Testis (tissue), 3 donors: ENCODE measurements around the gene SCIN. TPM values are rescaled to one million over a fixed set of nuclear protein-coding genes. Genes with fewer than 3 reads are reported as not detected.

Source experiments
- DNase-seq: peaks from one replicate; pipeline ENCODE4 v3.0.0-alpha.2; 2019
- H3K27ac ChIP-seq, 2 donors: fragments of 200-600 bp; sonication (generic); one replicate each; pipeline ENCODE4 v1.5.1; 2019
- H3K27me3 ChIP-seq: fragments of 200-600 bp; sonication (generic); one replicate; pipeline ENCODE4 v1.5.1; 2019
- H3K36me3 ChIP-seq: fragments of 200-600 bp; sonication (generic); one replicate; pipeline ENCODE4 v1.5.1; 2017; ENCODE audit warnings: low read depth; ENCODE audit errors: missing control alignments
- H3K4me1 ChIP-seq: fragments of 200-600 bp; sonication (generic); one replicate; pipeline ENCODE4 v1.5.1; 2019
- H3K4me3 ChIP-seq, 2 donors: fragments of 200-600 bp; sonication (generic); one replicate each; pipeline ENCODE4 v1.5.1; 2017 to 2019
- H3K9me3 ChIP-seq: fragments of 200-600 bp; sonication (generic); one replicate; pipeline ENCODE4 v1.5.1; 2017
- CTCF ChIP-seq, 3 experiments: fragments of 450-650 bp in 2 of 3; fragments of 200-600 bp in 1 of 3; sonication (generic) in 1 of 3; IDR thresholded peaks; one replicate each; pipeline ENCODE4 v1.5.1; 2016 to 2019; ENCODE audit warnings: antibody characterized with exemption in 3 of 3, mild to moderate bottlenecking in 2 of 3, moderate library complexity in 1 of 3
- POLR2A ChIP-seq: fragments of 450-650 bp; IDR thresholded peaks from one replicate; pipeline ENCODE4 v1.6.1; 2017; ENCODE audit warnings: antibody characterized with exemption, mild to moderate bottlenecking, moderate library complexity
- WGBS, 2 donors: methylation state at CpG; one replicate each; pipeline ENCODE4 v1.1.5; 2018; 5-methylcytosine and 5-hydroxymethylcytosine counted together
- intact Hi-C: fragments of 100-400 bp; cut with DNase I; formaldehyde crosslinking; loops from one replicate; pipeline ENCODE4 v1.15.1; 2023; ENCODE audit warnings: low total_unique reads
- polyA plus RNA-seq: library from polyadenylated mRNA; stranded (reverse); fragments of 350-450 nt; fragmentation: Illumina TruSeq; extraction: RNeasy Lipid Tissue Mini Kit (QIAGEN cat#74804); gene quantifications from one replicate; pipeline ENCODE4 v1.2.3, GENCODE V29; 2014; ENCODE audit warnings: low read depth, low replicate concordance; ENCODE audit not compliant: insufficient read depth
- total RNA-seq, 2 donors: library from RNA; depleted of rRNA; stranded (reverse); fragments of >200 nt; gene quantifications; one replicate each; pipeline ENCODE4 v1.2.3, GENCODE V29; 2016

Gene SCIN
- total and polyA plus RNA-seq, 3 donors from 2014 or later, result 4.7 to 21.9 (median 11.4) TPM

DNA sequence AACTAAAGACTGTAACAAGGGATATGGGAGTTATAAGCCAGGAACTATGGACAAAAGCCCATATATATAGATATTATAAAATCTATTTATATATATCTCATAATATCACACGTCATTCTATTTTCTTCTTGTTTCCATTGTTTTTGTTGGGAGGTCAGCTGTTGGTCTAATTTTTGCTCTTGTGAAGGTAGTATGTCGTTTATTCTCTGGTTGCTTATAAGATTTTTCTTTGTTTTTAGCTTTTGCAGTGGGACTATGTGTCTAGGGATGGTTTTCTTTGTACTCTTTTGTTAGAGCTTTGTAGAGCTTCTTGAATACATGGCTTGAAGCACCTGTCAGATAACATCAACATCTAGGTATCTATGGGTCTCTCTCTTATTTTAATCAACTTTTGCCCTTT, 130.9 kb downstream of the SCIN start:
- Histone ChIP-seq H3K27me3 (no peaks in the 10 kb centered on the region), H3K9me3 (no peaks in the 10 kb centered on the region), H3K36me3 (no peaks in the 10 kb centered on the region), H3K4me3 (no peak overlapping the region), H3K4me1 (no peaks in the 10 kb centered on the region), H3K27ac (no peak overlapping the region)
- 72 to 86% methylated on average over 2 of the region's 2 CpGs for WGBS, 2 donors
- DNase-seq, result no peak
- intact Hi-C loops, result no loop called here
- no peak for TF ChIP-seq POLR2A
- no peak for TF ChIP-seq CTCF (IDR thresholded peaks at IDR 0.05)

GRCh38 chr7:12703881-12704280, 133.4 kb downstream of the SCIN start:
- Histone ChIP-seq H3K27me3 (no peaks in the 10 kb centered on the region), H3K27ac (no peak overlapping the region), H3K36me3 (no peaks in the 10 kb centered on the region), H3K4me1 (no peaks in the 10 kb centered on the region), H3K4me3 (no peak overlapping the region), H3K9me3 (no peaks in the 10 kb centered on the region)
- no peak for TF ChIP-seq POLR2A
- no peak for TF ChIP-seq CTCF (IDR thresholded peaks at IDR 0.05)
- intact Hi-C loops, result no loop called here
- no peak for DNase-seq
- WGBS, 2 donors, result 46 to 66% methylated on average over 2 of the region's 2 CpGs

DNA sequence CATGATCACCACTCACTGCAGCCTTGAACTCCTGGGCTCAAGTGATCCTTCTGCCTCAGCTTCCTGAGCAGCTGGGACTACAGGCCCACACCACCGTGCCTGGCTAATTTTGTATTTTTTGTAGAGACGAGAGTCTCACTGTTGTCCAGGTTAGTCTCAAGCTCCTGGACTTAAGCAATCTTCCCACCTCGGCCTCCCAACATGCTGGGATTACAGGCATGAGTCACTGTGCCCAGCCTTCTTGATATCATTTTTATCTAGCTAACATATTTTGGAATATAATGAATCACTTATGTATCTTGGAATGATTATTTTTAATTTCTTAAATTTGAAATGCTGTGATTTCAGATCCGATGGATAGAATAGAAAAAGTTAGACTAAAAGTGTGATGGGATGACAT, 135.4 kb downstream of the SCIN start:
- intact Hi-C loops, result no loop called here

GRCh38 chr7:12706900-12707536, 136.5 kb downstream of the SCIN start:
- H3K4me3 ChIP-seq, result no peak overlapping the region
- no peaks in the 10 kb centered on the region for H3K4me1 ChIP-seq
- H3K27ac ChIP-seq, result no peak overlapping the region
- intact Hi-C loops, result no loop called here
- H3K27me3 ChIP-seq, result no peaks in the 10 kb centered on the region
- TF ChIP-seq POLR2A, result no peak
- no peak for TF ChIP-seq CTCF (IDR thresholded peaks at IDR 0.05)
- no peaks in the 10 kb centered on the region for H3K36me3 ChIP-seq
- H3K9me3 ChIP-seq, result no peaks in the 10 kb centered on the region
- no peak for DNase-seq

More for the DNA sequence above, 135.4 kb downstream of the SCIN start:
- 78 to 87% methylated on average over 4 of the region's 4 CpGs for WGBS, 2 donors
- no peaks in the 10 kb centered on the region for H3K36me3 ChIP-seq
- DNase-seq, result no peak
- H3K9me3 ChIP-seq, result no peaks in the 10 kb centered on the region
- no peak for TF ChIP-seq CTCF (IDR thresholded peaks at IDR 0.05)
- TF ChIP-seq POLR2A, result no peak
- H3K27ac ChIP-seq, result no peak overlapping the region
- no peaks in the 10 kb centered on the region for H3K4me1 ChIP-seq
- H3K4me3 ChIP-seq, result no peak overlapping the region
- H3K27me3 ChIP-seq, result no peaks in the 10 kb centered on the region

GRCh38 chr7:12708314-12708713, 137.8 kb downstream of the SCIN start:
- Histone ChIP-seq H3K9me3 (no peaks in the 10 kb centered on the region), H3K27me3 (no peaks in the 10 kb centered on the region), H3K4me1 (no peaks in the 10 kb centered on the region), H3K36me3 (no peaks in the 10 kb centered on the region), H3K27ac (no peak overlapping the region), H3K4me3 (no peak overlapping the region)
- no peak for DNase-seq
- intact Hi-C loops, result no loop called here
- no peak for TF ChIP-seq CTCF (IDR thresholded peaks at IDR 0.05)
- no peak for TF ChIP-seq POLR2A
